EH (cell line): Measurements from ENCODE around the gene PARP12.
"Not testable (repeated sequence)": the region's sequence is repeated elsewhere in the genome, so short reads cannot be mapped to it uniquely, and the experiment has no call there.

ENCODE experiments used
- DNase-seq: peaks from one replicate; pipeline ENCODE4 v3.0.0-alpha.2; 2015; ENCODE audit warnings: low read depth

Gene PARP12, protein sequence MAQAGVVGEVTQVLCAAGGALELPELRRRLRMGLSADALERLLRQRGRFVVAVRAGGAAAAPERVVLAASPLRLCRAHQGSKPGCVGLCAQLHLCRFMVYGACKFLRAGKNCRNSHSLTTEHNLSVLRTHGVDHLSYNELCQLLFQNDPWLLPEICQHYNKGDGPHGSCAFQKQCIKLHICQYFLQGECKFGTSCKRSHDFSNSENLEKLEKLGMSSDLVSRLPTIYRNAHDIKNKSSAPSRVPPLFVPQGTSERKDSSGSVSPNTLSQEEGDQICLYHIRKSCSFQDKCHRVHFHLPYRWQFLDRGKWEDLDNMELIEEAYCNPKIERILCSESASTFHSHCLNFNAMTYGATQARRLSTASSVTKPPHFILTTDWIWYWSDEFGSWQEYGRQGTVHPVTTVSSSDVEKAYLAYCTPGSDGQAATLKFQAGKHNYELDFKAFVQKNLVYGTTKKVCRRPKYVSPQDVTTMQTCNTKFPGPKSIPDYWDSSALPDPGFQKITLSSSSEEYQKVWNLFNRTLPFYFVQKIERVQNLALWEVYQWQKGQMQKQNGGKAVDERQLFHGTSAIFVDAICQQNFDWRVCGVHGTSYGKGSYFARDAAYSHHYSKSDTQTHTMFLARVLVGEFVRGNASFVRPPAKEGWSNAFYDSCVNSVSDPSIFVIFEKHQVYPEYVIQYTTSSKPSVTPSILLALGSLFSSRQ

DNA sequence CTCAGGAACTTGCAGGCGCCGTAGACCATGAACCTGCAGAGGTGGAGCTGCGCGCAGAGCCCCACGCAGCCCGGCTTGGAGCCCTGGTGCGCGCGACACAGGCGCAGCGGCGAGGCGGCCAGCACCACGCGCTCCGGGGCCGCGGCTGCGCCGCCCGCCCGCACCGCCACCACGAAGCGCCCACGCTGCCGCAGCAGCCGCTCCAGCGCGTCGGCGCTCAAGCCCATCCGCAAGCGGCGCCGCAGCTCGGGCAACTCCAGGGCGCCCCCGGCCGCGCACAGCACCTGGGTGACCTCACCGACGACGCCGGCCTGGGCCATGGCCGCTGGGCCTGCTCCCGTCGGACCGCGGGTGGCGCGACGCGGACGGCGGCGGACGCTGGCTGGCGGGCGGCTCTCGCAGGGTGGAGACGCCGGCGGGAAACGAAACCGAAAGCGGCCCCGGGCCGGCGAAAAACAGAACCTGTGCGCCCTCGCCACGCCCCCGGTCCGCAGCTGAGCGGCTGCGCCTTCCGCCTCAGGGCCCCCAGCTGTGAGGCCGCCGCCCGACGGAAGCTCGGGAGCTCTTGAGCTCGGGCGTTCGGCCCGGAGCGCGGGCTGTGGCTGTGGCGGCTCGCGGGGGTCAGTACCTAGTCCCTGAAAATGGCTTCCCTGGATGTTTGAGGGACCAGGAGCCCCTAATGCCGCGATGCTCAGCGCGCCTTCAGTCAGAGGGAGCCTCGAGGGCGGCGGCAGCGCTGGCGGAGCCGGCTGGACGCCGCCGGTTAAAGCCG lies at the start of gene PARP12:
Gene PARP12 (minus strand): TSS at position 424 of the 772 bp plus-strand sequence. CDS start 104 bp downstream, at position 320.
- DNase-seq: peak; percentile 85

GRCh38 chr7:140108777-140109176 lies 46.0 kb upstream of the PARP12 start:
- not testable (repeated sequence) for DNase-seq

DNA sequence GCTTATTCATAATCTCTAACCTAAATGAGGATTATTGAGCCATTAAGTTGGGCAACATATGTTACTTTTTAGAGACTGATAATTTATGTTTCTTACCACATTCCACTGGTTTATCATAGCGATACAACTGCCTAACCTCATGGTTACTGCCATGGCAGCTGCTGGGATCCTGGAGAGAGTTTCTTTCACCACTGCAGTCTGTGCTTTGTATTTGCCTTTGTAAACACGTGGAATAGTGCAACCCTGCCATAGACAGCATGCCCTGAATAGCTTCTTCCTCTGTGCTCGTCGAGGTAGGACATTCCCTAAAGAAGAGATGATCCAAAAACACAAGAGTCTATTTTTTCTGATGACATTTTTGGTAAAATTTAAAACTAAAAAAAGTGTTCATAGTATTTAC lies 33.7 kb upstream of the PARP12 start:
- no peak for DNase-seq

DNA sequence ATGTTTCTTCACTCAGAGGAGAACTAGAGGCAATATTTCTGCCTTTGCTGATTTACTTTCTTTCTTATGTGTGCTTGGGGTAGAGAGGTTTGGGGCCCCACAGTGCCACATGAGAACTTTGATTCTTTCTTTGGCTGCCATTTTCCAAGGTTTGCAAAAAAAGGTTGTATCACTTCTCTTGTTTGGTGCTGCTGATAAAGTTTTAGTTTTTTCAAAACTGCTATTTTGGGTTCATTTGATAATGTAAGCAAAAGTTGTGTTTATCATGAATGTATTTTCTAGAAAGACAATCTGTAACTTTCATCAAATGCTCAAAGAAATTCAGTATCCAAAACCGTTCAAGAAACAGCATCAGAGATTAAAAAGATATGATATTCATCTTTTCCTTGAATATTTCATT lies 30.6 kb upstream of the PARP12 start:
- no peak for DNase-seq

- DNase-seq: no peak
Measured at GRCh38 chr7:140085447-140085846, 22.7 kb upstream of the PARP12 start.

DNA sequence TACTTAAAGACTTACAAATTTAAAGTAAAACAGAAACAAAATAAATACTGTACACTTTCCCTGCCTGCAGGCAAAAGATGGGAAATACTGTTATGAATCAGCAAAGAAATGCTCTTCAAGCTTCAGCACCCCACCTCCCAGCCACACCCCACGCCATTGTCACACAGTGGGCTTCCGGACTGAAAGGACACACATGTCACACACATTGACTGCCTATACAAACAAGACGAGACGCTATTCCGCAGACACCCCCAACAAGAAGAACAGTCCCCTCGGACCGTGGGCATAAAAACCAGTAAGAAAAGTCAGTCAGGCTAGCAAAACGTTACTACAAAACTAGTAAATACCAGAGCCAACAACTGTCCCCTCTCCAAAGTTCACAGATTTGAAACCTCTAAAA lies 22.2 kb upstream of the PARP12 start:
- DNase-seq: no peak

DNA sequence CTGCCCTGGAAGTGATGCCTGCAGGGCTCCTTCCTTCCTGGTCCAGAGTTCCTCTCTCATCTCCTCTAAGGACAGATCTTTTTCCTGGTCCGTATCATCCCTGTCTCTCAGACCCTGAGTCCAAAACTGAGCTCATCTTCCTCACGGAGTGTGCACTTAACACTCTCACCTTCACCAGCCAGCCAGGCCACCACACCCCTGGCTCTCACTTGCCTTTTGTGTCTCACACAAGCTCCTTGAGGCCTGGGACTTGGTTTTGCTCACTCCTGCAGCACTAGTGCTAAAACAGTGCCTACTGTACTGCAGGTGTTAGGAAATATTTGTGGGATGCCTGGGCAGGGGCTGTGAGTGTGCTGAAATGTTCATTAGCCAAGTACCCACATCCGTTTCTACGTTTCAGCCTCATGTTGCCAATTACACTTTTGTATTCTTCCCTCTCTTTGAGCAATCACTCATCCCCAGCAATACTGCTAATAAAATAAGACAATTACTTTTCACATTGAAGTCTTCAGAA lies 21.4 kb upstream of the PARP12 start:
- no peak for DNase-seq

- DNase-seq: no peak
Measured at GRCh38 chr7:140082770-140083169, 20.0 kb upstream of the PARP12 start.

DNA sequence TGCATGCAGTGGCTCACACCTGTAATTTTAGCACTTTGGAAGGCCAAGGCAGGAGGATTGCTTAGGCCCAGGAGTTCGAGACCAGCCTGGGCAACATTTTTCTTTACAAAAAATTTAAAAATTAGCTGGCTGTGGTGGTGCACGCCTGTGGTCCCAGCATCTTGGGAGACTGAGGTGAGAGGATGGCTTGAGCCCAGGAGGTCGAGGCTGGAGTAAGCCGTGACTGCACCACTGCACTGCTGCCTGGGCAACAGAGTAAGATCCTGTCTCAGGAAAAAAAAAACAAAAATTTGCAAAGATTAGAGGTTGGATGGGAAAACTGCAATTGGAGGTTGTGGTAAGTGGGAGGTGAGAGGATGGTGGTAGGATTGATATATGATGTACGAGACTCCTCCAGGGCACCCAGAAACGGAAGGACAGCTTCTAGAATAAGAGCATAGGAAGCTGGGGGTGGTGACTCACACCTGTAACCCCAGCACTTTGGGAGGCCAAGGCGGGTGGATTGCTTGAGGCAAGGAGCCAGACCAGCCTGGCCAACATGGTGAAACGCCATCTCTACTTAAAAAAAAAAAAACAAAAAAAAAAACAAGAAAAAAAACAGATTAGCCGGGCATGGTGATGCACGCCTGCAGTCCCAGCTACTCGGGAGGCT lies 19.1 kb upstream of the PARP12 start:
- no peak for DNase-seq

DNA sequence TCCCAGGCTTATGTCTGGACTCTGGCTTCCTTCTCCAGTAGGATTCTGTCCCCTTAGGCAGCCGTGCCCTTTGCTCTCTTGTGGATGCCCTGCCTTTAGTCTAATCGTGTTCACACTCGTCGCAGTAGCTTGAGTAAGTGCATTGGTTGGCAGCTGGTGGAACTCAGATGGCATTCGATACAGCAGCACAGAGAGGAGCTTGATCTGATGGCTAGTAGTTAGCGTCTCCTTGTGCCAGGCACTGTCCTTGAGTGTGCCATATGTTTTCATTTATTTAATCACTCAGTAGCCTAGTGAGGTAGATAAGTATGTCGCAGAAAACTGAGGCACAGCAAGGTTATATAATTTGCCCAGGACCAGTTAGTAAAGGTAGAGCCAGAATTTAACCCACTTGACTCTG lies 18.2 kb upstream of the PARP12 start:
- DNase-seq: no peak

DNA sequence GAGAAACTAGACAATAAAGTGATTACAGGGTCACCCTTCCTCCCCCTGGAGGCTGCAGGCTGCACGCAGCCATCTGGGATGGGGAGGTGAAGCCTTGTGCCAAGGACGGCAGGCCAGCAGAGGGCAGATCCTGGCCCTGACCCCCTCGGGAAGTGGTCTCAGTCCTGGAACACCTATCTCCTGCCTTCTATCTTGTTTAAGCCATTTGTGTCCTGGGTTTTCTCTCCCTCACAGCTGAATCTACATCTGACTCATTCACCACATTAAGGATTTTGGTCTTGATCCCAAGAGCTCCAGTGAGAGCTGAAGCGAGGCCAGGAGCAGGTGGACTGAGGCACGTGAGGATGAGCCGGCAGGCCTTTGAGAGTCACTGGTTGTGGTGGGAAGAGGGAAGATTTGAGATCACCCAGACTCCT lies 16.4 kb upstream of the PARP12 start:
- peak; percentile 13 for DNase-seq

DNA sequence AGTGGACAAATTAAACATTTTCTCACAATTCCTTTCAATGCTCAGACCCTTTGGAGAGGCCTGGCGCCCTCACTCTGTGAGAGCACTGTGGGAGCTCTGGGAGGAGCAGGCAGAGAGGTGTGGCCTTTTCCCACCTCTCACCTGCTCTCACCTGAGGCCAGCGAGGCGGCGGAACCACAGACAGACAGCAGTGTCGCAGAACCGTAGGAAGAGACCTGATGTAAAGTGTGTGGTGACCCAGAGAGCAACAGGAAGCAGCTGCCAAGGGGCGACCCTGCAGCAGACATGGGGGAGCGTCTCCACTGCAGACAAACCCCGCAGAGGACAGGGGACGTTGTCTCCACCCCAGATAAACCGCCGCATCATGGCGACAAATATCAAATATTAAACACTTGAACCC lies 15.6 kb upstream of the PARP12 start:
- DNase-seq: no peak

GRCh38 chr7:140074780-140075179 lies 12.0 kb upstream of the PARP12 start:
- peak; percentile 65 for DNase-seq

DNA sequence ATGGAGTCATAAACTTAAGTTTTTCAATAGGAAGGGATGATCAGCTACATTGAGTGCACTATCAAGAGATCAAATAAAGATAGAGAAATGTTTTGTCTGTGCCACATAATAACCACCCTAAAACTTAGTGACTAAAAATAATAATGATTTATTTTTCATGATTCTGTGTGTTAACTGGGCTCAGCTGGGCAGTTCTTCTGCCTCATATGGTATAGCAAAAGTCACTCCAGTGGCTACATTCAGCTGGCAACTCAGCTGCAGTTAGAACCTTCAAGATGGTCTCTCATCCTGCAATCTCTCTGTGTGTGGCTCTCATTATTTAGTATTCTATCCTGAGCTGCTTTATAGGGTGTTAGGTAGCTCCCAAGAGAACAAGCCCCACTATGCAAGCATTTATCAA lies 7.8 kb upstream of the PARP12 start:
- DNase-seq: no peak

- DNase-seq: no peak
Measured at GRCh38 chr7:140069298-140069949, 6.7 kb upstream of the PARP12 start.

GRCh38 chr7:140068033-140068432 lies 5.3 kb upstream of the PARP12 start:
- DNase-seq: no peak

DNA sequence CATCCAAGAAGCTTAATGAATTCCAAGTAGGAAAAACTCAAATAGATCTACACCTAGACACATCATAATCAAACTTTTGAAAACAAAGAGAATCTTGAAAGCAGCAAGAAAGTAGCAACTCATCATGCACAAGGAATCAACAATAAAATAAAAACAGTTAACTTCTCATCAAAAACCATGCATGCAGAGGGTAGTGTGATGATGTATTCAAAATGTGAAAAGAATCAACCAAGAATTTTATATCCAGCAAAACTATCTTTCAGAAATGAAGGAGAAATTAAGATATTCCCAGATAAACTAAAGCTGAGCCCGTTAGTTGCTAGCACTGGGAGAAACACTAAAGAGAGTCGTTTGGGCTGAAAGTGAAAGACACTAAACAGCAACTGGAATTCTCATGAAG lies 4.3 kb upstream of the PARP12 start:
- DNase-seq: no peak

GRCh38 chr7:140062118-140062527 lies 628 bp downstream of the PARP12 start:
- no peak for DNase-seq

- no peak for DNase-seq
Measured at GRCh38 chr7:140061607-140061930, 1.2 kb downstream of the PARP12 start.

GRCh38 chr7:140060788-140061606 lies 1.8 kb downstream of the PARP12 start:
- peak; percentile 34 for DNase-seq

GRCh38 chr7:140060243-140060630 lies 2.5 kb downstream of the PARP12 start:
- no peak for DNase-seq
